HG03064 (cell line): ENCODE results near the gene CEACAM1.
"Not testable (repeated sequence)": the region's sequence is repeated elsewhere in the genome, so short reads cannot be mapped to it uniquely, and the experiment has no call there.

Experiments
- ATAC-seq: cut with Tn5 transposase; IDR thresholded peaks from one replicate; pipeline ENCODE4 v1.9.1; 2021; ENCODE audit warnings: low read depth; ENCODE audit not compliant: unreplicated experiment

Gene CEACAM1

GRCh38 chr19:42528354-42529247, at the start of gene CEACAM1:
CEACAM1 (minus strand) TSS chr19:42528481; CDS start chr19:42528374, 107 bp downstream.
- ATAC-seq = no peak

DNA sequence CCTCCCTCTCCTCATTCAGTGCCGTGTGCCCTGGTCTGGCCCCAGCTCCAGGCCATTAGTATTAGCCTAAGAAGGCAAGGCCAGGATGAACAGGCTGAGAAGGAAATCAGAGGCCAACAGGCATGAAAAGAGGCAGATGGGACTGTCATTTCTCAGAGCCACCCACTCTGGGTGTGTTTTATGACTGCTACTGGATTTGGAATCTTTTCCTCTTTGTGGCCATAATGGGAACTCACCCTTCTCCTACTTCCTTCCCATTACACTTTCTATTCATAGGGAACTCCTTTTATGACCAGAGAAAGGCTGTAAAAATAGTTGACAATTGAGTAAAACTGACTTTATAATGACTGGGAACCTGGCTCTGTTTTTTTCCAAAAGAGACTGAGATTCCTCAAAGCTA, 48.7 kb upstream of the CEACAM1 start:
- ATAC-seq = no peak

GRCh38 chr19:42576241-42576640, 48.0 kb upstream of the CEACAM1 start:
- ATAC-seq = no peak

GRCh38 chr19:42573642-42574041, 45.4 kb upstream of the CEACAM1 start:
- no peak for ATAC-seq

DNA sequence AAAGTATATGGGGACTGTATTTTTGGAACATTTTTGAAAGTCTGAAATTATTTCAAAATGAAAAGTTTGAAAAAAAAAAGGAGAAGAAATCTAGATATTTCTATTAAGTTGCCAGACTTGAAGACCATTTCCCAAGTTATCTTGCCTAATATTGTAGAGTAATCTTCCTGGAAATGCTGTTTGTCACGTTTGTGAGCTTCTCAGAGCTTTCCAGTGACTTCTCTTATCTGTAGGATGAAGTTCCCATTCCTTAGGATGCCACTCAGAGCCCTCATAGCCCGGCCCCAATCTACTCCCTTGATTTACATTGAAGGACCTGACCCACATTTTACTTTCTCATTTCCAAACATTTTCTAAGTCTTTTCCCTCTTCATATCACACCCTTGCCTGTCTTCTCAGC, 42.8 kb upstream of the CEACAM1 start:
- ATAC-seq = no peak

GRCh38 chr19:42569193-42569592, 40.9 kb upstream of the CEACAM1 start:
- ATAC-seq = no peak

DNA sequence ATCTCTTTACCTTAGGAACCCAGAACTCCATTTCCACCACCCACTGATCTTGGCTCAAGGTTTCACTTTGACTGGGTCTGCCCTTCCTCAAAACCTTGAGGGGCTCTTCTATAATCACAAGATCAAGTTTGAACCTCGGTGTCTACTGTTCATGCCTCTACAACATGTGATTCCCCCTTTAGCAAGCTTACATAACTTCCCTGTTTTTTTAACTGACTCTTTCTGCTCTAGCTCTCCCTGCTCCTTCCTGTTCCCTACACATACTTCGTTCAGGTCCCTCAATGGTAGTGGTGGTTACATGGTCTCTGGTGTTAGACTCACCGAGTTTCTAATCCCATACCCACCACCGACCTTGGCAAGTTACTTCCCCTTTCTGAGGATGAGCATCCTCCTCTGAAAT, 39.7 kb upstream of the CEACAM1 start:
- ATAC-seq = no peak

DNA sequence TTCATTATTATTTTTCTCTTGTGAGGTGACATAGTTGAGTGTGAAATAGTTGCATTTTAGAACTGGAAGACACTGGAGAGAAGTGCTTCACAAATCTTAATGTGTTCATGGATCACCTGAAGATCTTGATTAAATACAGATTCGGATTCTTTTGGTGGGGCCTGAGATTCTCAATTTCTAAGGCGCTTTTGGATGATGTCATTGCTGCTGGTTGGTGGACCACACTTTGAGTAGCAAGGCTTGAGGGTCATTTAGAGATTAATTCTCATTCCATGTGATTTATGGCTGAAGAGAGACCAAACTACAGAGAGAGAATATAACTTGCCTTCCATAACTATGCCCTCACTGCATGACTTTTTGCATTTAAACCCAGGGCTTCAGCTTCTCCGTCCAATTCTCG, 39.3 kb upstream of the CEACAM1 start:
- ATAC-seq = no peak

DNA sequence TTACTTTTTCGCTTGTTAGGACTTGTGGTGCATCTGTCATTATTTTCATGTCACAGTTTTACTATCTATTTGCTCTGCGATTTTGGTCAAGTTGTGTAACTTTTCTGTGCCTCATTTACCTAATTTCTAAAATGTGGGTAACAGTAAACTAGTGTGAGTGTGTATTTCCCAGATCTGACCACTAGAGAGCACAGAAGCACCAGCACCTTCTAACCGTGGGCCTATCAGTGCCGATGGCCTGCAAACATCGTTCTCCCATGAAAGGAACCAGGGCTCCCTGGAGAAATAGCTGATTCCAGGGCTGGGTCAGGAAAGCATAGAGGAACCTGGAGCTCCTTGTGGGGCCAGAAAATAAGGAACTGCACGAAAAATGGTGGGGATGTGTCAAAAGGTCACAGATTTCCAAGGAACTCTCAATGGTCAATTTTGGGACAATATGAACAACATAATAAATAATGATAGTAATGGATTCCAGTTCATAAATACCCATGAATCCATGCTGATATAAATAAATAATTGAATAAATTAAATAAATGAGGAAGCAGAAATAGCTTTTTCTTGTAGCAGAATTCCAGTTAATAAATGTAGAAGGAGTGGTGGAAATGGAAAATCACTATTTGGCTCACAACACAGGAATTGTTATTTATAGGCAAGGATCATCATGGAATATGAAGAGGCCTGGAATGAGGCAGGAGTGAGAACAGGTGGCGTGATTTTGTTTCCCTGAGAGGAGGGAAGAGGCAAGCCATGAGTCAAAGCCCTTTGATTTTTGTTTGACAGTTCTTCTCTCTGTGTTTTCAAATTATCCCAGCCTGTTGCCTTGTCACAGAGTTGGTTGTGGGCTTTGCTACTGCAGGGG, 35.3 kb upstream of the CEACAM1 start:
- ATAC-seq = no peak

GRCh38 chr19:42561512-42561911, 33.2 kb upstream of the CEACAM1 start:
- no peak for ATAC-seq

GRCh38 chr19:42560731-42561130, 32.5 kb upstream of the CEACAM1 start:
- no peak for ATAC-seq

DNA sequence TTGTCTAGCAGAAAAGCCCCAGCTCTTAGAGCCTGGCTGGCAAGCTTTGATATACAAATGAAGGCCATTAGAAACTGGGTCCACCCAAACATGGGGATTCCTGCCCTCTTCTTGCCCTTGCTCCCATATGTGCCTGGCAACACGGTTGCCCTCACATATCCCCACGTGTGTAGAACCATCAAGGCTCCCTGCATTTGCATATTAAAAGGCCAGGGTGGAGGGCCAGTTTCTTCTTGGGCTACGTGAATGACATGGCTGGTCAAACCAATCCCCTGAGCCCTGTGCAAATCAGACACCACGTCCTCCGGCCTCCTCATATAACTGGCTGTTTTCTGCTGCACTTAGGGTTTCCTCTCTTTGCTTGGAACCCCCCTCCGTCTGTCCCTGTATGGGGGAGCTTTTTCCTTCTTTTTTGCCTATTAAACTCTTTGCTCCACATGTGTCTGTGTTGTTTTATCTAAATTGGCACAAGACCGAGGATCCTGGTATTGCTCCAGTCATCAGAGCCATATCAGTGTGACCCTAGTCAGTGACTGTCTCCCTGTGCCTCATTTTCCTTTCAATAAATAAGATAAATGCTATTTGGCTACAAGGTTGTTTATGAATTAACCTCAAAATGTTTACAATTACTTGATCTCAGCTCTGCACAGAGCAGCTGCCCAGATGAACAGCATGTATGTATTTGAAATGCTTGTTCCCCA, 30.3 kb upstream of the CEACAM1 start:
- ATAC-seq = no peak

- ATAC-seq = not testable (repeated sequence)
These were observed 29.1 kb upstream of the CEACAM1 start for GRCh38 chr19:42557386-42557871.

- ATAC-seq = no peak
These were observed 27.5 kb upstream of the CEACAM1 start for GRCh38 chr19:42555801-42556200.

- no peak for ATAC-seq
These were observed 27.0 kb upstream of the CEACAM1 start for GRCh38 chr19:42555317-42555716.

DNA sequence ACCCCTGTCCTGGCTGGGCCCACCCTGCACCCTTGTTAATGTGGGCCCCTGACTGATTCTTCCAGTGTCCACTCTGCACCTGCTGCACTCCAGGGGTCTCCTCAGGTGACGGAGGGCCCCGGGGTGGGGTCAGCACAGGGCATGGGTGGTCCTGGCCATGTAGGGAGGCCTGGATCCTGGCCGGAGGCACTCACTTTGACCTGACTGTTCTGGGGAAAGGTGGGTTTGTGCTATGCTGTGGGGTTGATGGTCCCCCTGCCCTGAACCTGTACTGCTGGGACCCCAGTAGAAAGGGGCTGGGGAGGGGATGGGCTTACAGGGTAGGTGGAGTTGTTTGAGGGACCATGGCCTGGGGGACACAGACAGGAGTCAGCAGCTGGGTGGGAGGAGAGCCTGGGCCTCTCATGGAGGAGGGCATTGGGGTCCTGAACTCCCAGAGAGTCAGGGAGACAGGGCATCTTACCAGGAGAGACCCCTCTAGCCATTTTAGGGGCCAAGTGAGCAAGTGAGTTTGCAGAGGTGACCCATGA, 25.8 kb upstream of the CEACAM1 start:
- no peak for ATAC-seq

GRCh38 chr19:42553292-42554045, 25.2 kb upstream of the CEACAM1 start:
- no peak for ATAC-seq

DNA sequence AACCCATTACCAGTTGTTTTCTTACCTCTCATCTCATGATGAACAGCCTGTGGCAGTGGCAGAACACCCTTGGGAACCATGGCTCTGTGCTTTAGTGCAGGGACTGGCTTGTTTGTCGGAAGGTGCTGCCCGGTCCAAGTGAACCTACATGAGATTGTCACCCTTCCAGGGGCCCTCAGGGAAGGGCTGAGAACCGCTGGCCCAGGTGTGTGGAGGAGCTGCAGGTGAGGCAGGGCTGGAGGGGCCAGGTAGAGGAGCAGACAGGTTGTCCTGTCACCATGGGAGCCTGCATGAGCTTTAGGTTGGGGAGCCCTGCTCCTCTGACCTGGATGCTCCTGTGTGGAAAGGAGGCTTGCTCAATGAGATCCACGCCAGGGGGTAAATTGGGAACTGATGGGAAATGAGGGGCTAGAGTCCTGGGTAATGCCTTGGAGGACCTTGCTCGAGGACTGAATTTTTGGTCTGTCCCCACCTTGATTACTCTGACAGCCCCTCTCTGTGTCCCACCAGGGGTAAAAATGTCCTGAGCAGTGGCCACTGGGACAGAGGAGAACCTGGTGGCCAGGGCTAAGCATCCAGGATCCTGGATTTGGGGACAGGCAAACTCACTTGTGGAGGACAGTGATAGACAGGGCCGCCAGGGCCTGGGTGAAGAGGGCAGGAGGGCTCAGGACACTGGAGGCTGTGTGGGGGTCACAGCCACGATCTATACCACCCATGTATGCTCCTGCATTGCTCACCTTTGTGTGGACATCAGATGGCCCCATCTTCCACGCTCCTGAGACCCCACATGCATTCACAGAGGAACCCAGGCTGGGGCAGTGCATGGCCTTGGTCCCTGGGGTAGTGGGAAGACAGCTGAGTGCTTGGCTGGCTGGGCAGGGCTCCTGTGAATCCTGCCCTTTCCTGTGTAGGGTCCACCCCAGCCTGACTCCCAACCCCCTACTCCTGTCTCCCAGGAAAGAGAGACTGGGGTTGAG, 24.1 kb upstream of the CEACAM1 start:
- ATAC-seq = no peak

GRCh38 chr19:42550521-42550920, 22.2 kb upstream of the CEACAM1 start:
- ATAC-seq = not testable (repeated sequence)
